Neural cell (in vitro differentiated cells): ENCODE data around the gene RRBP1. TPM values are rescaled to one million over a fixed set of nuclear protein-coding genes. Genes with fewer than 3 reads are reported as not detected.

Source experiments
- H2AFZ ChIP-seq: fragments of 200-600, 300-800 bp; sonication (generic), shearing (Covaris generic); 2 replicates; pipeline ENCODE4 v1.6.0; 2014; ENCODE audit warnings: low read depth, mild to moderate bottlenecking, antibody characterized with exemption, low read length, moderate library complexity
- H3F3A ChIP-seq: fragments of 200-600 bp; shearing (Covaris generic); 2 replicates; pipeline ENCODE4 v1.6.1; 2016; ENCODE audit warnings: mild to moderate bottlenecking, moderate library complexity, mixed read lengths, antibody characterized with exemption, low read length; ENCODE audit not compliant: insufficient read depth, poor library complexity, severe bottlenecking
- H3K27ac ChIP-seq: fragments of 200-600, 300-800 bp; sonication (generic), shearing (Covaris generic); 2 replicates; pipeline ENCODE4 v1.5.1; 2014; ENCODE audit warnings: mild to moderate bottlenecking, low read length, moderate library complexity
- H3K27me3 ChIP-seq: fragments of 300-800, 200-600 bp; sonication (generic), shearing (Covaris generic); 2 replicates; pipeline ENCODE4 v1.6.0; 2014; ENCODE audit warnings: mild to moderate bottlenecking, low read depth, low read length, moderate library complexity; ENCODE audit not compliant: insufficient read depth
- H3K36me3 ChIP-seq: fragments of 300-800, 200-600 bp; sonication (generic), shearing (Covaris generic); 2 replicates; pipeline ENCODE4 v1.5.1; 2014; ENCODE audit warnings: mild to moderate bottlenecking, antibody characterized with exemption, low read length, moderate library complexity; ENCODE audit not compliant: insufficient read depth
- H3K4me2 ChIP-seq: fragments of 300-800, 200-600 bp; sonication (generic), shearing (Covaris generic); 2 replicates; pipeline ENCODE4 v1.6.0; 2014; ENCODE audit warnings: mild to moderate bottlenecking, low read length
- H3K4me3 ChIP-seq: fragments of 300-800, 200-600 bp; sonication (generic), shearing (Covaris generic); 2 replicates; pipeline ENCODE4 v1.5.1; 2014; ENCODE audit warnings: mild to moderate bottlenecking, low read length, moderate library complexity
- H3K79me2 ChIP-seq: fragments of 200-600 bp; shearing (Covaris generic); replicated peaks from 2 replicates; pipeline ENCODE4 v1.6.0; 2014; ENCODE audit warnings: mild to moderate bottlenecking, low read length, moderate library complexity; ENCODE audit not compliant: insufficient read depth
- H3K9ac ChIP-seq: fragments of 300-800, 200-600 bp; sonication (generic), shearing (Covaris generic); 2 replicates; pipeline ENCODE4 v1.6.1; 2016; ENCODE audit warnings: mild to moderate bottlenecking, low read length, mixed read lengths
- H3K9me2 ChIP-seq: fragments of 200-600 bp; shearing (Covaris generic); 2 replicates; pipeline ENCODE4 v1.6.1; 2016; ENCODE audit warnings: mild to moderate bottlenecking, low read length, mixed read lengths; ENCODE audit not compliant: insufficient read depth
- H3K9me3 ChIP-seq: fragments of 200-600, 300-800 bp; sonication (generic), shearing (Covaris generic); 2 replicates; pipeline ENCODE4 v1.6.1; 2016; ENCODE audit warnings: mild to moderate bottlenecking, mixed run types, low read length, moderate library complexity, mixed read lengths
- H4K20me1 ChIP-seq: fragments of 200-600 bp; shearing (Covaris generic); 2 replicates; pipeline ENCODE4 v1.6.1; 2016; ENCODE audit warnings: mild to moderate bottlenecking, mixed run types; ENCODE audit not compliant: insufficient read depth
- CTCF ChIP-seq: fragments of 450-650 bp; IDR thresholded peaks from 2 replicates; pipeline ENCODE4 v1.5.1; 2014; ENCODE audit warnings: antibody characterized with exemption, mild to moderate bottlenecking, moderate library complexity; ENCODE audit not compliant: poor library complexity, severe bottlenecking
- EP300 ChIP-seq: fragments of 450-650 bp; conservative IDR thresholded peaks from 2 replicates; pipeline ENCODE4 v1.6.1; 2014; ENCODE audit warnings: antibody characterized with exemption, mild to moderate bottlenecking, moderate library complexity; ENCODE audit not compliant: poor library complexity, severe bottlenecking
- EZH2 ChIP-seq: fragments of 200-600, 300-800 bp; shearing (Covaris generic), sonication (generic); IDR thresholded peaks from 2 replicates; pipeline ENCODE4 v1.6.1; 2014; ENCODE audit warnings: antibody characterized with exemption, low read length, borderline replicate concordance, mild to moderate bottlenecking; ENCODE audit not compliant: insufficient read depth, poor library complexity, severe bottlenecking
- MXI1 ChIP-seq: fragments of 450-650 bp; conservative IDR thresholded peaks from 2 replicates; pipeline ENCODE4 v1.6.1; 2014; ENCODE audit warnings: antibody characterized with exemption, mild to moderate bottlenecking; ENCODE audit not compliant: poor library complexity, severe bottlenecking
- POLR2AphosphoS5 ChIP-seq: IDR thresholded peaks from 2 replicates; pipeline ENCODE4 v1.6.1; 2012
- RAD21 ChIP-seq: fragments of 450-650 bp; conservative IDR thresholded peaks from 2 replicates; pipeline ENCODE4 v1.6.1; 2014; ENCODE audit warnings: antibody characterized with exemption, mild to moderate bottlenecking, moderate library complexity
- REST ChIP-seq: IDR thresholded peaks from 2 replicates; pipeline ENCODE4 v1.6.1; 2012; ENCODE audit warnings: borderline replicate concordance
- SMC3 ChIP-seq: fragments of 450-650 bp; conservative IDR thresholded peaks from 2 replicates; pipeline ENCODE4 v1.6.1; 2014; ENCODE audit warnings: antibody characterized with exemption, mild to moderate bottlenecking, moderate library complexity; ENCODE audit not compliant: poor library complexity
- TAF1 ChIP-seq: IDR thresholded peaks from 2 replicates; pipeline ENCODE4 v1.6.1; 2012; ENCODE audit warnings: low read depth
- polyA plus RNA-seq: library from polyadenylated mRNA; depleted of rRNA; stranded (reverse); fragments of >200 nt; gene quantifications from 2 replicates; pipeline ENCODE4 v1.2.3, GENCODE V29; 2014

Gene RRBP1
- polyA plus RNA-seq, 1 donor from 2014 or later = 2.2 TPM

- H3K9me3 ChIP-seq = no peaks in the 10 kb centered on the region
- H3K79me2 ChIP-seq = peaks cover 34% of the 10 kb centered on the region
- peaks cover 9% of the 10 kb centered on the region for H3K36me3 ChIP-seq
- no peaks in the 10 kb centered on the region for H3F3A ChIP-seq
- no peaks in the 10 kb centered on the region for H4K20me1 ChIP-seq
- no peak overlapping the region for H3K4me2 ChIP-seq
- no peak overlapping the region for H3K9ac ChIP-seq
- no peaks in the 10 kb centered on the region for H3K9me2 ChIP-seq
- H3K4me3 ChIP-seq = no peak overlapping the region
- no peak for TF ChIP-seq EP300
- TF ChIP-seq REST = no peak
- no peak for TF ChIP-seq SMC3
- no peak for TF ChIP-seq MXI1
- TF ChIP-seq RAD21 = no peak
- no peak for TF ChIP-seq POLR2AphosphoS5
- no peak for TF ChIP-seq EZH2
- TF ChIP-seq TAF1 = no peak
- TF ChIP-seq CTCF = no peak
- H3K27ac ChIP-seq = no peak overlapping the region
- no peaks in the 10 kb centered on the region for H3K27me3 ChIP-seq
- H2AFZ ChIP-seq = no peak overlapping the region
These were observed 80.1 kb downstream of the RRBP1 start for GRCh38 chr20:17601957-17602356.

DNA sequence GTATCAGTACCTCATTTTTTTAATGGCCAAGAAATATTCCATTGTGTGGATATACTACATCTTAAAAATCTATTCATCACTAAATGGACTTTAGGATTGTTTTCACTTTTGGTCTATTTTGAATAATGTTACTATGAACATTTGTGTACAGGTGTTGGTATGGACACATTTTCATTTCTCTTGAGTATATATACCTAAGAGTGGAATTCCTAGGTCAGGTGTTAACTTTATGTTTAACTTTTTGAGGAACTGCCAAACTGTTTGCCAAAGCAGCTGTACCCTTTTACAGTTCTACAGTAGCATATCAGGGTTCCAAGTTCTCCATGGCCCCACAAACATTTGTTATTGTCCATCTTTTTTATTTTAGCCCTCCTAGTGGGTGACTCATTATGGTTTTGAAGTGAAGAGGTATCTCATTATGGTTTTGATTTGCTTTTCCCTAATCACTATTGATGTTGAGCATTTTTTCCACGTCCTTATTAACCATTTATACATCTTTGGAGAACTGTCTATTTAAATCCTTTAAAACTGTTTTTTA lies 84.0 kb downstream of the RRBP1 start:
- peaks cover 30% of the 10 kb centered on the region for H3K79me2 ChIP-seq
- no peaks in the 10 kb centered on the region for H3K27me3 ChIP-seq
- no peak overlapping the region for H3K27ac ChIP-seq
- no peaks in the 10 kb centered on the region for H4K20me1 ChIP-seq
- no peaks in the 10 kb centered on the region for H3K9me3 ChIP-seq
- H3K4me3 ChIP-seq = no peak overlapping the region
- peaks cover 4% of the 10 kb centered on the region for H3K36me3 ChIP-seq
- H3K9ac ChIP-seq = no peak overlapping the region
- TF ChIP-seq EP300 = no peak
- no peak for TF ChIP-seq EZH2
- no peak for TF ChIP-seq MXI1
- TF ChIP-seq CTCF = no peak
- TF ChIP-seq SMC3 = no peak
- no peak for TF ChIP-seq POLR2AphosphoS5
- H2AFZ ChIP-seq = no peak overlapping the region
- no peaks in the 10 kb centered on the region for H3K9me2 ChIP-seq
- no peak overlapping the region for H3K4me2 ChIP-seq
- H3F3A ChIP-seq = no peaks in the 10 kb centered on the region
